GM19468 (cell line): ENCODE measurements around the gene DACT2.
"Not testable (repeated sequence)": the region's sequence is repeated elsewhere in the genome, so short reads cannot be mapped to it uniquely, and the experiment has no call there.

Experiments
- ATAC-seq: cut with Tn5 transposase; IDR thresholded peaks from one replicate; pipeline ENCODE4 v1.9.1; 2021; ENCODE audit warnings: mild to moderate bottlenecking, moderate library complexity, moderate number of reproducible peaks; ENCODE audit not compliant: unreplicated experiment; ENCODE audit errors: extremely low read depth

Gene DACT2

DNA sequence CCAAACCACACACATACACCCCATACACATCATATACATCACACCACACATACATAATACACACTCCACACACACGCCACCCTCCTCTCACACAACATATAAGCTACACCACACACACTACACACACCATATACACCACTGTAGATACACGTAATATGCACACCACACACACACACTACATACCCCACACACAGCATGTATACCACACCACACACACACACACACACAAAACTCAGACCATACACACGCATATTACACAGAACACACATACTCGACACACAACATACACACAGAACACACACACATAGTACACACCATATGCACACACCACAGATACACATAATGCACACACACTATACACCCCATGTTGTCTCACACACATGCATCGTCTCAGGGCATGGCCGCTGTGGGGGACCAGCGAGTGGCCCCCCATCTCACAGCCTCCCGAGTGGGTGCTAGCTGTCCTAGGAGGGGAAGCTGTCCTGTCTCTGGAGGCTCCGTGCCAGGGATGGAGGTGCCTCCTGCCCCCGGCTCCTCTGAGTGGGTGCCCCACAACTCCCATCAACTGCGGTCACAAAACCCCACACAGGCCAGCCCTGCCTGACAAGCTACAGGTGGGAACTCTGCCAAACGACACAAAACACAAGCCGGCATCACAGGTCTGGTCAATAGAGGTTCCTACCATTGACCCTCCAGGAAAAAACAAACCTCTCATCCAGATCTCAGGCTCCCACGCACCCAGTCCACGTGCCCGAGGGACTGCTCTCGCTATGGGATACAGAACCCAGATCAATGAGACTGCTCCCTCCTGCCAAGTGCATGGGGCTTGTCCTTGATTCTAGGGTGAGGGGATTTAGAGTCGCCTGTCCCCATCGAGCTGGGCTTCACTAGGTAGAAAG, 49.1 kb downstream of the DACT2 start:
- no peak for ATAC-seq

DNA sequence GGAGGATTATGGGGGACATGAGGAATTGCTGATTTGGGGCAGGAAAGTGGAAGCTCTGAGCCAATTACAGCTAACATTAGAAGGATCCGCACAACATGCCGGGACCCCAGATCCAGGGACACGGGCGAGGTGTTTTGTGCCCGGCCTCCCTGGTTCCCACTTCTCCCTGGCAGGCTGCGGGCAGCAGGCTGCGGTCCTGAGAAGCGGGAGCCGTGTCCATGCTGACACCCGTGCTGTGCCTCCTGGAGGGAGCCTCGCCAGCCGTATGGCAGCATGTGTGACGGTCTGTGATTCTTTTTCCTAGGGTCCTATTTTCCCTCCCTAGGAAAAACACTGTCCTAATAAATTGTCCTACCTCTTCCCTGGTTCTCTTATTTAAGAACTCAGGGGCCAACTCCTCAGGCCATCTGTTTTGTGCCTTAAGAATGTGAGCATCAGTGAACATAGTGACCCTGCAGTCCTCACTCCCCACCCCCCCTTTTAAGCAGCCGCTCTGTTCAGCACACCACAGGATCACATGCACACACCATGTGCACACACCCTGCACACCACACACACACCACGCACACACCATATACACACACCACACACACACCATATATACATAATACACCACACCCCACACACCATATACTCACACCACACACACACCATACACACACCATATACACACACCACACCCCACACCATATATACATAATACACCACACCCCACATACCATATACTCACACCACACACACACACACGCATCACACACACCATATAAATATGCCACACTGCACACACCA, 49.9 kb downstream of the DACT2 start:
- no peak for ATAC-seq

DNA sequence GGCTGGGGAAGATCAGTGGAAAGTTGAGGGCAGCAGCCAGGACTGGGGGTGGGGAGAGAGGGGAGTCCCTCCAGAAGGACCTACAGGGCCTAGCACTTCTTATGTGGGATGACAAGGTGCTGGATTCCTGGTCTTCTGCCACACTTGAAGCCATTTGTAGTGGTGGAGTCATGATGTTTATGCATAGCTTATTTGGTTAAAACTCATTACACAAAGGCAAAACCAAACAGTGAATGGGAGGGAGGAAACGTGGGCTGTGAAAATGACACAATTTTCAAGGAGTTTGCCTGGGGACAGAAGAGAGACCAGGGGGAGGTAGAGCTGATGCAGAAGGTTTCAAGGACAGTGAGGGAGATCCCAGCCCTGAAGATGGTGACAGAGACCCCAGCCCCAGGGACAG, 50.8 kb downstream of the DACT2 start:
- no peak for ATAC-seq

DNA sequence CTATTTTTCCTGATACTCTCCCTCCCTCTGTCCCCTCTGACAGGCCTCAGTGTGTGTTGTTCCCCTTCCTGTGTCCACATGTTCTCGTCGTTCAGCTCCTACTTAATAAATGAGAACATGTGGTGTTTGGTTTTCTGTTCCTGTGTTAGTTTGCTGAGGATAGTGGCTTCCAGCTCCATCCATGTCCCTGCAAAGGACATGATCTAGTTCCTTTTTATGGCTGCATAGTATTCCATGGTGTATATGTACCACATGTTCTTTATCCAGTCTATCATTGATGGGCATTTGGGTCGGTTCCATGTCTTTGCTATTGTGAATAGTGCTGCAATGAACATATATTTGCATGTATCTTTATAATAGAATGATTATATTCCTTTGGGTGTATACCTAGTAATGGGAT, 51.8 kb downstream of the DACT2 start:
- ATAC-seq, result not testable (repeated sequence)

DNA sequence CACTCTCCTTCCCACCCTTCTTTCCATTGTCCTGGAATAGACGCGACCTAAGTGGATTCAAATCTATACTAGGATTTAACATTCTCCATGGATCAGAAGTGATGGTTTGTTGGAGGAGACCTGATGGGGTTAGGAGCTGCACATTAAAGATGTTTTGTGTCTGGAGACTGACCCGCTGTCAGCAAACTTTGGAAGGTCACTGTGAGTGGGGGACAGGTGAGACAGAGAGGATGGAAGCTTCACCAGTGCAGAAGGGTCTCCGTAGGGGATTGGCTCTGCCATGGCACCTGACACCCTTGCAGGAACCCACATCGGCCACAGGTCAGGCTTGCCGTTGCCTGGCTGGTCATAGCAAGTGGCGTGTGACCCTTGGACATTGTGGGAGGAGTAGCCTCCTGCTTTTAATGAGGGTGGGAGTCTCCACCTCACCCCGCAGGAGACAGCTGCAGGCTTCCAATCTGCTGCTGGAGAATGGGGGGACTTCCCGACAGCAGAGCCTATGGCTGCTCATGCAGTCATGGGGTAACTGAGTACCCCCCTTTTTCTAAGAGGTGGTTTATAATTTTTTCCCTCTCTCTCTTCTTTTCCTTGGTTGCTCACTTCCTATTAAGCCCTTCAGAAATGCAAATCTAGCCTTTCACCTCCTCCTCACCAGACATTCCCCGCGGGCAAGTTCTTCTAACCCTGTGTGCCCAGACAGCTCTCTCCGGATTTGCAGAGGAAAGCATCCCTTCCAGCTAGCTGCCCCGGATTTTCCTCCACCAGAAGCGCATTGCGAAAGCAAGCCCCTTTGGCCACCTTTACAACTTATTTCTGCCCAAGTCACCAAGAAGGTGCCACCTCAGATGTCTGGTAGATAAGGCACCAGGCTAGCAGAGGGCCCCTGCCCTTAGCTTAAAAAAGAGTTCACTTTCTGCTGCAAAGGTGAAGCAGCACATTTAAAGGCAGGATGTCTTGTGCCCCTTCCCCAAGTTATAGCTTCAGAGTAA, 53.5 kb downstream of the DACT2 start:
- ATAC-seq, result no peak

DNA sequence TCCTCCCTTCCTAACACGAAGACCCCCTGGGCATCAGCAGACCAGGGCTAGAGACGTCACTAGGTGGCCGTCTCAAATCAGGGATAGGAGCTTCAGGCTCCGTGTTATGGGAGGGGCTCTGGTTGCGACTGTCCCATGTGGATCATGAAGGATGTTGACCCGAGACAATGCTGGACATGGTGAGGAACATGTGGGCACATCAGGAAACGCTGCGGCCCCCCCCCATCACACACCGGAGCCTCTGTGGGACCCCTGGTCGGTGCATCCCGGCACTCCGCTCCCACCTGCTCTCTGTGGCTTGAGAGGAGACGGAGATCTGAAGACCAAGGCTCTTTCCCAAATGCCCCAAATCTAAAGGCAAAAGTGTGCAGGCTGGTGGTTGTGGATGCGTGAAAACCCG, 54.2 kb downstream of the DACT2 start:
- no peak for ATAC-seq

DNA sequence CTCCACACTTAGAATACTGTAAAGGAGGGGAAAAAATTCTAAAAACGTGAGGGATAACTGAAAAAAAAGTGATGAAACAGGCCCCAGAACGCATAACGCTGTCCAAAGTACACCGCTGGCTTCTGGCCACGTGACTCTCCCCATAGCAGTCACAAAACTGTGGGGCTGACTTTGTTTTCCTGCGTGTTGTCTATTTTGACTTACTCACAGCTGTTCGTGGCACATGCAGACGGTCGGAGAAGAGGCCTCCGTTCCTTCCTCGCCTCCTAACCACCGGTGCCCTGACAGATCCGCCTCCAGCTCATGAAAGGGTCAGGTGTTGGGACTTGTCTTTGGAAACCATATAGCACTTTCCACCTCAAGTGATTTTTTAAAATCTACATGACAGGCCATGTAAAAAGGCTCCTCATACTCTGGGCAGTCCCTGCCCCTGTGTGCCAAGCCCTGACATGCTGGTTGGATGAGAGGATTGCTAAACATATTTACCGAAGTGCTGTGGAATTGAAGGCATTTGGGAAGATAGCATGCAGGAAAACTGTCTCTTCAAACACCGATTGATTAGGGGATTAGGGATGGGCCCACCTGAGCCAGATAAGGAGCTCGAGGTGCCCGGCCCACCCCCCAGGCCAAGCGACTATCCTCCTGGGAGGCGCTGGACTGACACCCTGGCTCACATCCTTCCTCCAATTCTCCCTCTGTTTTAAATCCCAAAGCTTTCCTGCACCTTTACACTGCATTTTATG, 54.8 kb downstream of the DACT2 start:
- ATAC-seq, result no peak

DNA sequence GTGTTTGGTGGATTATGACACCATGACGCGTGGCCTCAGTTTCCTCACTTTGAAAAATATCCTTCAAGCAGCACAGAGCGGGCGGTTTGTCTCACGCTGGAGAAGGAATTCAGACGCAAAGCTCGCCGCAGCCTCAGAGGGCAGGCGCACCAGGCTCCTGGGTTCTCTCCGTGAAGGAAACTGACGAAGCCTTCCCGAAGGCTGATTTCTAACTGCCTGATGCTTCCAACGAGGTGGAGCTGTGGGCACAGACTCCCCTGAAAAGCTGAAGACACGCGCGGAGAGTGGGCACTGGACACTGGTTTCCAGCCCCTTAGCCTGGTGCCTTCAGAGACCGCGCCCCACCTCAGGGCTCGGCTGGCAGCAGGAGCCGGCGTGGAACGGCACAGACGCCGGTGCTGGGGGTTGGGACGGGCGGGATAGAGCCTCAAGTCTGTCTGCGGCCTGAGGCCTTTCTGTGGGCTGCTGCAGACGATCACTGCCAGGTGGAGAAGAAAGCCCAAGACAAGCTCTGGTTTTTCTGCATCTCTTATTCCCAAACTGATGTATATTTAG, 56.1 kb downstream of the DACT2 start:
- ATAC-seq, result no peak

DNA sequence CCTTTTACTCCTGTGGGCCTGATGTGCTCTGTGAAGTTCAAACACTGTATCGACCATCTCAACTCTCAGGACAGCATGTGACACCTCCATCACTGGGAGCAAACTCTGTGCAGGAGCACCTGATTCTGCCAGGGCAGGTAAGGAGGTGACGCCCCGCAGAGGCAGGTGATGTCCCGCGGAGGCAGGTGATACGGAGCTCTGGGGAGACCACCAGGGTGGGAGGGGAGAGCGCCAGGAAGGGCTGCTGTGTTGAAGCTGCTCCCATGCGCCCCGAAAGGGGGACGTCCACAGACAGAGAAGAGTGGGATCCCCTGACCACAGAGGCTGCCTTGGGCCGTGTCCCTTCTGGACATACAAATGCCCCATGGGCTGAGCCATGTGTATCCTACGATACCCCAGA, 58.3 kb downstream of the DACT2 start:
- ATAC-seq, result no peak

DNA sequence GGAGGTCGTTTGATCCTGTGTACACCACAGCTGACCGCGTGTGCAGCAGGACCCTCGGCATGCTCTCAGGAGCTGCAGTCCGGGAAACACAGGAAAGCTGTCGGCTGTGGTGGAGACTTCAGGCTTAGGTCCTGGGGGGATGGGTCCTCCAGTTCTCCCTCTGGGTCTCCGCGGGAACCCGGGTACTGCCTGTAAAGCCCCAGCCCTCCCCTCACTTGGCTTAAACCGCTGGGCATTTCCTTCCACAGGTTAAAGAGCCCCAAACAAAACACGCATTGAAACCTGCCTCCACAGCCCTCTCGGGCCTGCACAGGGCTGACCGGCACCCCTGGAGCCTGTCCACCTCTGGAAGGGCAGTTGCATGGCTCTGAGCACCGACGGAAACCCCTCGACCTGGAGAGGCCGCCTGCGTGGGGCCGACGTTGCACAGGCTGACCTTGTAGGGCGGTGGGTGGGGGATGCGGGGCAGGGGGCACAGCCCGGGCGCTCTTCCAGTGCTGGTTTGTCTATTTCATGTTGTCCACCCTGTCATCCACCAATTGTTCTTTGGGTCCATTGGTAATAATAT, 59.1 kb downstream of the DACT2 start:
- no peak for ATAC-seq

DNA sequence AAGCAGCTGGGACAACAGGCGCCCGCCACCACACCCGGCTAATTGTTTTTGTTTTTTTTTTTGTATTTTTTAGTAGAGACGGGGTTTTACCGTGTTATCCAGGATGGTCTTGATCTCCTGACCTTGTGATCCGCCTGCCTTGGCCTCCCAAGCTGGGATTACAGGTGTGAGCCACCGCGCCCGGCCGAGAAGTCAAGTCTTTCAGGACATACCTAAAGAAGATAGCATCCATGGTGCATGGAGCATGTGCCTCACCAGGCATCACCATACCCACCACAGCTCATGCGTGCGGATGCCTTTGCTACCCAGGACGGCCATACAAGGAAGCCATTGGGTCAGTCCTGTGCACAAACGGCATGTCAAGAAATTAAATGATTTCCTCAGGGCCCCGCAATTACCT, 60.8 kb downstream of the DACT2 start:
- ATAC-seq, result no peak

DNA sequence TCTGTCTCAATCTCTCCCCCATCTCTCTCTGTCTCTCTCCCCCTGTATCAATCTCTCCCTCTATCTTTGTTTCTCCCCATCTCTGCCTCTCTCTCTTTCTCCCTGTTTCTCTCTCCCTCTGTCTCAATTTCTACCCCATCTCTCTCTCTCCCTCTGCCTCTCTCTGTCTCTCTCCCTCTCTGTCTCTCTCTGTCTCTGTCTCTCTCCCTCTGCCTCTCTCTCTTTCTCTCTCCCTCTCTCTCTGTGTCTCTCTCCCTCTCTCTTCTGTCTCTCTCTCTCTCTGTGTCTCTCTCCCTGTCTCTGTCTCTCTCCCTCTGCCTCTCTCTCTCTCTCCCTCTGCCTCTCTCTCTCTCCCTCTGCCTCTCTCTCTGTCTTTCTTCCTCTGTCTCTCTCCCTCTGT, 62.6 kb downstream of the DACT2 start:
- ATAC-seq, result no peak
